WERI-Rb-1 (cell line): ENCODE results near the gene DDR2.

Experiments
- DNase-seq: peaks from one replicate; pipeline ENCODE4 v3.0.0-alpha.2; 2020
- H3K27ac ChIP-seq: fragments of 250-450 bp; sonication (Bioruptor Pico); 2 replicates; pipeline ENCODE4 v1.5.1; 2020; ENCODE audit warnings: mild to moderate bottlenecking, moderate library complexity
- H3K27me3 ChIP-seq: fragments of 250-450 bp; sonication (Bioruptor Pico); 2 replicates; pipeline ENCODE4 v1.5.1; 2021; ENCODE audit warnings: mild to moderate bottlenecking, low read depth, moderate library complexity; ENCODE audit not compliant: insufficient read depth, severe bottlenecking
- H3K36me3 ChIP-seq: fragments of 250-450 bp; sonication (Bioruptor Pico); 2 replicates; pipeline ENCODE4 v1.5.1; 2020; ENCODE audit warnings: mild to moderate bottlenecking, moderate library complexity
- H3K4me3 ChIP-seq: 2 replicates; pipeline ENCODE4 v1.5.1; 2011; ENCODE audit warnings: low read depth, mild to moderate bottlenecking, control low read depth, low read length
- H3K9me3 ChIP-seq: fragments of 250-450 bp; sonication (Bioruptor Pico); 2 replicates; pipeline ENCODE4 v1.5.1; 2021; ENCODE audit warnings: mild to moderate bottlenecking, moderate library complexity; ENCODE audit not compliant: severe bottlenecking
- TF ChIP-seq, protein P1 (sequence below): IDR thresholded peaks from 2 replicates; pipeline ENCODE4 v1.5.1; 2011; ENCODE audit warnings: low read depth, mild to moderate bottlenecking, control low read depth, inconsistent platforms, low read length

The DDR2 gene

GRCh38 chr1:162835157-162835899, 203.1 kb downstream of the DDR2 start:
- DNase-seq, result no peak
- TF ChIP-seq, protein P1, sequence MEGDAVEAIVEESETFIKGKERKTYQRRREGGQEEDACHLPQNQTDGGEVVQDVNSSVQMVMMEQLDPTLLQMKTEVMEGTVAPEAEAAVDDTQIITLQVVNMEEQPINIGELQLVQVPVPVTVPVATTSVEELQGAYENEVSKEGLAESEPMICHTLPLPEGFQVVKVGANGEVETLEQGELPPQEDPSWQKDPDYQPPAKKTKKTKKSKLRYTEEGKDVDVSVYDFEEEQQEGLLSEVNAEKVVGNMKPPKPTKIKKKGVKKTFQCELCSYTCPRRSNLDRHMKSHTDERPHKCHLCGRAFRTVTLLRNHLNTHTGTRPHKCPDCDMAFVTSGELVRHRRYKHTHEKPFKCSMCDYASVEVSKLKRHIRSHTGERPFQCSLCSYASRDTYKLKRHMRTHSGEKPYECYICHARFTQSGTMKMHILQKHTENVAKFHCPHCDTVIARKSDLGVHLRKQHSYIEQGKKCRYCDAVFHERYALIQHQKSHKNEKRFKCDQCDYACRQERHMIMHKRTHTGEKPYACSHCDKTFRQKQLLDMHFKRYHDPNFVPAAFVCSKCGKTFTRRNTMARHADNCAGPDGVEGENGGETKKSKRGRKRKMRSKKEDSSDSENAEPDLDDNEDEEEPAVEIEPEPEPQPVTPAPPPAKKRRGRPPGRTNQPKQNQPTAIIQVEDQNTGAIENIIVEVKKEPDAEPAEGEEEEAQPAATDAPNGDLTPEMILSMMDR, result no peak
- Histone ChIP-seq H3K4me3 (no peak overlapping the region), H3K27ac (no peak overlapping the region), H3K9me3 (peaks cover 7% of the 10 kb centered on the region), H3K27me3 (no peaks in the 10 kb centered on the region), H3K36me3 (no peaks in the 10 kb centered on the region)
